H1 (cell line): ENCODE results near the gene MYLK3.

Experiments used
- CHD2 ChIP-seq: IDR thresholded peaks from 2 replicates; pipeline ENCODE4 v1.6.1; 2012; ENCODE audit warnings: low read length, improper control_type of control experiment
- EGR1 ChIP-seq: IDR thresholded peaks from 2 replicates; pipeline ENCODE4 v1.6.1; 2011; ENCODE audit warnings: low read depth, low read length, borderline replicate concordance
- EZH2 ChIP-seq: fragments of 200-600 bp; sonication (generic); IDR thresholded peaks from 2 replicates; pipeline ENCODE4 v1.7.1; 2012; ENCODE audit warnings: low read depth, mild to moderate bottlenecking, moderate library complexity, low read length, inconsistent platforms; ENCODE audit not compliant: severe bottlenecking
- HDAC6 ChIP-seq: IDR thresholded peaks from one replicate; pipeline ENCODE4 v1.7.1; 2012; ENCODE audit warnings: low read depth, mild to moderate bottlenecking, inconsistent platforms, low read length, moderate library complexity
- NANOG ChIP-seq: IDR thresholded peaks from 2 replicates; pipeline ENCODE4 v1.6.1; 2011; ENCODE audit warnings: low read length, low read depth, mild to moderate bottlenecking, inconsistent platforms; ENCODE audit not compliant: insufficient read depth, poor library complexity, severe bottlenecking
- POLR2A ChIP-seq, 2 experiments: IDR thresholded peaks; 1 replicate in 1 of 2; 2 replicates in 1 of 2; pipeline ENCODE4 v1.6.1; 2011; ENCODE audit warnings: low read depth in 2 of 2, low read length in 2 of 2, mild to moderate bottlenecking in 2 of 2; ENCODE audit errors: control extremely low read depth in 1 of 2
- TF ChIP-seq, protein P1 (sequence below): IDR thresholded peaks from 2 replicates; pipeline ENCODE4 v1.6.1; 2012; ENCODE audit warnings: inconsistent platforms
- TF ChIP-seq, protein P2 (sequence below), 3 experiments: IDR thresholded peaks; 1 replicate in 2 of 3; 2 replicates in 1 of 3; pipeline versions ENCODE4 v1.5.1 to v1.6.1; 2011; ENCODE audit warnings: low read length in 3 of 3, mild to moderate bottlenecking in 3 of 3, inconsistent platforms in 2 of 3, low read depth in 1 of 3, moderate library complexity in 1 of 3; ENCODE audit not compliant: insufficient read depth in 1 of 3; ENCODE audit errors: control extremely low read depth in 1 of 3

DNA sequence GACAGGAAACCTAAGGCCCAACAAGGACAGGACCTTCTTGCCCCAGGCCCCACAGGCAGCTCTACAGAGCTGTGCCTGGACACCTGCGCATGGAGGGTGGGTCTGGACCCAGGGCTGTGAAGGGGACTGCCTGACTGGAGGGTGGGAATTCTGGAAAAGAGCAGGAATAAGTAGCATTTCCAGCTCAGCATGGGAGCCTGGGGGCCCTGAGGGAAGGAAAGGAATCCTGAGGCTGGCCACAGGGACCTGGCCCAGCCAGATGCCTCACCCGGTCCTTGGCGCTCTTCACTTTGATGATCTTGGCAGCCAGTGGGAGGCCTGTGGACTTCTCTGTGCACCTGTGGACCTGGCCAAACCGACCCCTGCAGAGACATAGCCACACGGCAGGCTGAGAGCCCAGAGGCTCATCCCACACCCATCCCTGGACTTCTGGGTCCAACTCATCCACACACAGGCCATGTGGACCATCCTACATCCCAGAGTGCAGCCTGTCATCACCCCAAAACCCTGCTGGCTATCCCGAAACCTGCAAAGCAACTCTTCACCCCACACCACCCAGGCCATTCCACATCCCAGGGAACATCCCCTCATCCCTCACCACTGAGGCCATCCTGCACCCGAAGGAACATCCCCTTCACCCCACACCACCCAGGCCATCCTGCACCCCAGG is 18.7 kb downstream of the MYLK3 start:
- TF ChIP-seq POLR2A (IDR thresholded peaks at IDR 0.05; ENCODE audit: control extremely low read depth in 1 of 2, low read depth in 2 of 2, low read length in 2 of 2) (no peak), EZH2 (no peak), EGR1 (no peak), NANOG (no peak), CHD2 (no peak), HDAC6 (no peak)
- TF ChIP-seq, protein P1, sequence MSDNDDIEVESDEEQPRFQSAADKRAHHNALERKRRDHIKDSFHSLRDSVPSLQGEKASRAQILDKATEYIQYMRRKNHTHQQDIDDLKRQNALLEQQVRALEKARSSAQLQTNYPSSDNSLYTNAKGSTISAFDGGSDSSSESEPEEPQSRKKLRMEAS: no peak
- TF ChIP-seq, protein P2, sequence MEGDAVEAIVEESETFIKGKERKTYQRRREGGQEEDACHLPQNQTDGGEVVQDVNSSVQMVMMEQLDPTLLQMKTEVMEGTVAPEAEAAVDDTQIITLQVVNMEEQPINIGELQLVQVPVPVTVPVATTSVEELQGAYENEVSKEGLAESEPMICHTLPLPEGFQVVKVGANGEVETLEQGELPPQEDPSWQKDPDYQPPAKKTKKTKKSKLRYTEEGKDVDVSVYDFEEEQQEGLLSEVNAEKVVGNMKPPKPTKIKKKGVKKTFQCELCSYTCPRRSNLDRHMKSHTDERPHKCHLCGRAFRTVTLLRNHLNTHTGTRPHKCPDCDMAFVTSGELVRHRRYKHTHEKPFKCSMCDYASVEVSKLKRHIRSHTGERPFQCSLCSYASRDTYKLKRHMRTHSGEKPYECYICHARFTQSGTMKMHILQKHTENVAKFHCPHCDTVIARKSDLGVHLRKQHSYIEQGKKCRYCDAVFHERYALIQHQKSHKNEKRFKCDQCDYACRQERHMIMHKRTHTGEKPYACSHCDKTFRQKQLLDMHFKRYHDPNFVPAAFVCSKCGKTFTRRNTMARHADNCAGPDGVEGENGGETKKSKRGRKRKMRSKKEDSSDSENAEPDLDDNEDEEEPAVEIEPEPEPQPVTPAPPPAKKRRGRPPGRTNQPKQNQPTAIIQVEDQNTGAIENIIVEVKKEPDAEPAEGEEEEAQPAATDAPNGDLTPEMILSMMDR (IDR thresholded peaks at IDR 0.05; ENCODE audit: control extremely low read depth in 1 of 3, insufficient read depth in 1 of 3, low read depth in 1 of 3, low read length in 3 of 3): no peak
